NCI-H2227 (cell line): ENCODE data around the gene APBA3.

ENCODE experiments used
- DNase-seq: peaks from one replicate; lab custom pipeline; 2025; ENCODE audit not compliant: unreplicated experiment; lab: John Stamatoyannopoulos, UW

The APBA3 gene

DNA sequence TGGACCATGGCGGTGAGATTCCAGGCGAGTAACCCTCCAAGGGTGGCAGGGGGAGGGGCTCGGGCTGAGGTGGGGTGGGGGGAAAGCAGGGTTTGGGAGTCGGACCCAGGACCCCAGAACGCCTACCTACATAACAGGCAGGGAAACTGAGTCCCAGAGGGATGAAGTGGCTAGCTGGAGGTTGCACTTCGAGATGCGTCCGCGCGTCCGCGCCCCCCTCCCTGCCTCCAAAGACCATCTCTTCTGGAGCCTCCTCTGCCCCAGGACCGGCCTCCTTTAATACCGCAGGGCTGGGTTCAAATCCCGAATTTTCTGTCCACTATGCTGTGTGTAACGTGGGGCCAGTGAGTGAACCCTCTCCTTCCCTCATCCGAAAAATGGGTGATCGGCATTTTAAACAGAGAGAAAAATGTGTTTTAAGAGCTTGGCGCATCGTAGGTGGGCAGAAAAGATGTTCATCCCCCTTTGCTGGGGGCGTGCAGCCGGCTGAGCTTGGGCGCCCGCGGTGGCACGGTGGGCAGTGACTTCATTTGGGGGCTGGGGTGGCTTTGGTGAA, 39.5 kb downstream of the APBA3 start:
- no peak for DNase-seq

DNA sequence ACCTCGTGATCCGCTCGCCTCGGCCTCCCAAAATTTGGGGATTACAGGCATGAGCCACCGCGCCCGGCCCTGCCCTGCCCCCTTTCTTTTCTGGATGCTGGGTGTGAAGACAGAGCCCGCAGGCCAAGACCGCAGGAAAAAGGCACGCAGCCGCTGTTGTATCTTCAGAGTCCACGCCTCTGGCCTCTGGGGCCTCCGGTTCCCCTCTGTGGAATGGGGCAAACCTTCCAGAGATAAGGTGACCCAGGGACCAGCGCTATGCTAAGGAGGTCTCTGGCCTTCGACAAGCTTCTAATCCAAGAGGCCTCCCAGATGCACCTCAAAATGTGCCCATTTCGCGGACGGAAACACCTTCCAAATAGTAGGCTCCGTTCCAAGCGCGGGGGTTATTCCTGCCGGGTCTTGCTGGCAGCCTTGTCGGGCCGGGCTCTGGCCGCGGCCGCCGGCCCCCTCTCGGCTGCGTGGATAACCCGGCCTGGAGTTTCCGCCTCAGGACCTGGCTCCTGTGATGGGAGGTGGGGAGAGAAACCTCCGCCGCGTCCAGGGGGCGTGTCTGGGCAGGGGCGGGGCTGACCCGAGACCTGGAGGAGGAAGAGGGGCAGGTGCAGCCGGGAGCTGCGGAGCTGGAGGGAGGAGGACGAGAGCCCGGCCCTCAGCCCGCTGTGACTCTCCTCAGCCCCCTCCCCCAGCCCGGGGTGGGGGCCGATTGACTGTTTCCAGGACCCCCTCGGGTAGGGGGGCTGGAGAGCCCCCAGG, 40.2 kb downstream of the APBA3 start:
- DNase-seq = peak; percentile 91

DNA sequence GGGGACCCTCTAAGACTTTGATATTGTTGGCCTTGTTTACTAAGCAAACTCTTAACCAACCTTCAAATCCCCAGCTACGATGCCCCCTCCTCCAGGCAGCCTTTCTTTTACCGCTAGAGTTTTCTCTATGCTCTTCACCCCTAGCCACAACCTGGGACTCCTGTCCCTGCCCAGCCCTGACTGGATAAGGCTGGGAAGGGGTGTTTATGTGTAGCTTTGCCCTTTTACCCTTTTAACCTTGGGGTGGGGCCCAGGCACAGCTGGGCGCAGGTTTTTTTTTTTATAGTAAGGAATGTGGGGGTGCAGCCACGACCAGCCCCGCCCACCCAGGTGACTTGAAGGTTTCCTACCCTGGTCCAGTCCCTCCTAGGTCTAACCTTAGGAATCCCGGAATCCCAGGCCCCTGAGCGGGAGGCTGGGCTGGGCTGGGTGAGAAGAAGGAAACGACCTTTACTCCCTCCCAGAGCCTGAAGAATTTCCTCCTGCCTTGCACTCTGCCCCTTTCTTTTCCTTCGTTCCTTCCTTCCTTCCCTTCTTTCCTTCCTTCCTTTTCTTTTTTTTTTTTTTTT, 41.1 kb downstream of the APBA3 start:
- no peak for DNase-seq

DNA sequence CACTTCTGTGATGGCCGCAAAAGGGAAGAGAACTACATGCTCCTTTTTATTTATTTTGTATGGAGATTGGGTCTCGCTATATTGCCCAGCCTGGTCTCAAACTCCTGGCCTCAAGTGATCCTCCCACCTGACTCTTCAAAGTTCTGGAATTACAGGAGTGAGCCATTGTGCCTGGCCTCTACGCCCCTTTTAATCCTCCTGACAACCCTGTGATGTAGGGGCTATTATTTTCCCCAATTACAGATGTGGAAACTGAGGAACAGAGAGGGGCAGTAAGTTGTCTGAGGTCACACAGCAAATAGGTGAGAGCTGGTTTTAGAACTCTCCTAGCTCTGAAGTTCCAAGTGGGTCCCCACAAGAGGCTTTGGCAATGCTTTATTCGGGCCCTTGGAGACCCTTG, 41.6 kb downstream of the APBA3 start:
- no peak for DNase-seq

DNA sequence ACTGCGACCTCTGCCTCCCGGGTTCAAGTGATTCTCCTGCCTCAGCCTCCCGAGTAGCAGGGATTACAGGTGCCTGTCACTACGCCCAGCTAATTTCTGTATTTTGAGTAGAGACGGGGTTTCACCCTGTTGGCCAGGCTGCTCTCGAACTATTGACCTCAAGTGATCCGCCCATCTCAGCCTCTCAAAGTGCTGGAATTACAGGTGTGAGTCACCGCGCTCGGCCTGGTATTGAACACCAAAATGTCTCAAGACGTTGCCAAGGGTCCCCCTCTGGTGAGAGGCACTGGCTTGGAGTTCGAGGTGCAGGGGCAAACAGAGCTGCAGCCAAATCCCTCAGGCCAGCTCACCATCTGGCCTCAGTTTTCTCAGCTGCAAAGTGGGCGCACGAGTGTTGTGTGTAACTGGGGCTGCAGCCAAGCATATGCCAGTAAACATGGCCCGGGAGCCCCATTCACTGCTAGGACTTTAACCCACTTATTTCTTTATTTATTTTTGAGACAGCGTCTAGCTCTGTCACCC, 45.3 kb downstream of the APBA3 start:
- DNase-seq = no peak

DNA sequence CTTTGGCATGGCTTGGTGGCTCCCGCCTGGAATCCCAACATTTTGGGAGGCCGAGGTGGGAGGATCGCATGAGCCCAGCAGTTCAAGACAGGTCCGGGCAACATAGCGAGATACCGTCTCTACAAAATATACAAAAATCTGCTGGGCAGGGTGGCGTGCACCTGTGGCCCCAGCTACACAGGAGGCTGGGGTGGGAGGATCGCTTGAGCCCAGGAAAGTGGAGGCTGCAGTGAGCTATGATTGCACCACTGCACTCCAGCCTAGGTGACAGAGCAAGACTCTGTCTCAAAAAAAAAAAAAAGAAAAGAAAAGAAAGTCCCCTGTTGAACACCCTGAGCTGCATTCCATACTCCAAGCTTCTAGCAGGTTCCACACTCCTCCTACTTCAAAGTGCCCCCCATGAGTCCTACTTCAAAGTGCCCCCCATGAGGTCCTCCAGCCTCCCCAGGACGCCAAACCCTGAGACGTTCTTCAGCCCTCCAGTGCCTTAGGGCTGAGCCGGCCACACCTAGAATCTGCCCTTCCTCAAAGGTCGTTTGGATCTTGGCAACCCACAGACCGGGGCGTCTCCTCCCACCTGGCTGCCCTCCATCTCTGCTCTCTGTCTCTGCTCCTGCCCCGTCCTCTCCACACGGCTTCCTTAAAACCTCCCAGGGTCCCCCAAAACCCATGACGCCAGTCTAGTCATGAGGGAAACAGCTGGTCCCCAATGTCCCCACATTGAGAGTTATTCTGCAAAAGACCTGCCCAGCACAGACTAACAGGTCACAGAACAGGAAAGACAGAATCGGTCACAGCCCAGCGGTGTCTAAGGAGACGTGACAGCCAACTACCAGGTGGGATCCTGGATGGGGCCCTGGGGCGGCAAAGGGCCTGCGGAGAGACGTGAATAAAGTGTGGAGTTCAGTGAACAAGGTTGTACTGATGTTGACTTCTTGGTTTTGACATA, 48.6 kb downstream of the APBA3 start:
- DNase-seq = no peak

DNA sequence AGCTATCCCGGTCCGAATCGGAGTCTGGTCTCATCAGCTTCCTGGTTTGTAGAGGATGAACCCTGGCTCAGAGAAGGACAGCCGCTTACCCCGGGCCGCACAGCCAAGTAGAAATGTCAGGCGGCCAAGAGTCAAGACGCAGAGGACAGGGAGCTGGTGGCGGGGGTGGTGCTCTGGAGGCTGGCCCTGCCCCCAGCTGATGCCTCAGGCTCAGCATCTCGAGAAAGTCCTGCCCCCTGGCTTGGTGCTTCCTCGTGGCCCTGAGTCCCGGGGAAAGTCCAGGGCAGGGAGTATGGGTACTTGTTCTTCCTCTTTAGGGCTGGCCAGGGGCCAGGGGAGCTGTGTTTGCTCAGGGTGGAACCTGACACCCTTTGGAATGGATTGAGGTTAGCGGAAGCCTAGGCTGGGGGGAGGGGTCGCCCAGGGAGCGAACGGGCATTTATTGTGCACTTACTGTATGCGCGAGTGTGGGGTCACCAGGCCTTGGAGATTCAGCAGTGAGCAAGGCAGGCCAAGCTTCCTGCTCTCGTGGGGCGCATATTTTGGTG, 51.2 kb downstream of the APBA3 start:
- no peak for DNase-seq

DNA sequence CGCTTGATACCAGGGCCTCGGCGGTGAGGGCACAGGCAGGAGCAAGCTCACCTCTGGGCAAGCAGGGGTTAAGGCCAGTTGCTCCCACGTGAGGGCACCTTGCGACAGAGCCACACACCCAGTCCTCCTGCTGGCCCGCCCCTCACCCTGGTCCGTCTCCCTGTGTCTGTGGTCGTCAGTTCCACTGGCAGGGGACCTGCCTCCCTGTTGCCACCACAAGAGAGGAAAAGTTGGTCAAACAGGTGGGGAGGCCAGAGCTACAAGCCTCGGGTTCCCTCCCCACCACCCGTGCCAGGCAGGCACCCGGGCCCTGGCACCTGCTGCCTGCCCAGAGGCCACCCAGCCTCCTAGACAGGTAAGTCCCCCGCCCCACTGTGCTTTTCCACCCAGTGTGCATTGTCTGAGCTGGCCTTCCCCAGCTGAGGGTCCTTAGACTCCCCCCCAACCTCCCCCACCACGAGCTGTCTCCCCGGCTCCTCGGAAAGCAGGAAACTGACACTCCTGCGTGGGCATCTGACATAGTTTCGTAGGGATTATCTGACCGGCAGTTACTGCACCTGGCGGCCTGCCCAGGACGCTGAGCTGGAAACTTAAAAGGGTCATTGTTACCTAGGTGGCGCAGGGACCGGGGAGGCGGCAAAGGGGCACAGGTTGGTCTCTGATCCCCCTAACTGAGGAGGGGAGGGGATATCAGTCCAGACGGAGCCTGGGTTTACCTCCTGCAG, 53.1 kb downstream of the APBA3 start, which contains the start of gene TJP3:
Gene TJP3, plus strand, starts transcription at position 178 of the 725 bp plus-strand sequence. CDS start 20,049 bp downstream, outside the sequence.
- DNase-seq = no peak

DNA sequence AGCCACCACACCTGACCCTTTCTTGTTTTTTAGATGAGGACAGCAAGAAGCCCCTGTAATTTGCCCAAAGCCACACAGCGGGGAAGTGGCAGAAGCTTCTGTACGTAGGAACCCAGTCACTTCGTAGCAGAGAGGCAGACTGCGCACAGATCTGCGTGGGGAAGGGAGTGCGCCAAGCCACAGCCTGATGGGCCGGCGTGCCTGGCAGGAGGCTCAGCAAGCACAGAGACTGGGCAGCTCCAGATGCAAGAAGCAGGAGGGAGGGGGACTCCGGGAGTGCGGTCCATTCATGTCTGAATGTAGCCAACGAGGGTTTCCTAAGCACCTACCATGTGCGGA, 53.7 kb downstream of the APBA3 start:
- no peak for DNase-seq

DNA sequence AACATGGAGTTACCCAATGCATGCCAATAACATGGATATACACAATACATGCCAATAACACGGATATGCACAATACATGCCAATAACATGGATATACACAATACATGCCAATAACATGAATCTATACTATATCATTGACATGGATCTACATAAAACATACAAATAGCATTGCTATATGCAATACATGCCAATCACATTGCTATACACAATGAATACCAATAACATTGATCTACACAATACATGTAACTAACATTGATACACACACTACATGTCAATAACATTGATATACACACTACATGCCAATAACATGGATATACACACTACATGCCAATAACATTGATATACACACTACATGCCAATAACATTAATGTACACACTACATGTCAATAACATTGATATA, 60.3 kb downstream of the APBA3 start:
- DNase-seq = no peak
